ENCODE measurements around the gene MAGED2.

Gene MAGED2

GRCh38 chrX:54776987-54777672 is 30.4 kb upstream of the MAGED2 start:
- H3K79me1 ChIP-seq (ENCODE audit: low read length), result peaks cover 7% of the 10 kb centered on the region
- no peak overlapping the region for H2AFZ ChIP-seq (ENCODE audit: insufficient read depth, low read length, poor library complexity)
- H4K8ac ChIP-seq (ENCODE audit: low read depth, low read length), result no peak overlapping the region
- H2BK120ac ChIP-seq (ENCODE audit: insufficient read depth, low read length, poor library complexity), result no peak overlapping the region
- no peak overlapping the region for H3K4me2 ChIP-seq (ENCODE audit: low read length)
- no peak overlapping the region for H4K12ac ChIP-seq (ENCODE audit: low read depth, low read length)
- no peak overlapping the region for H2BK5ac ChIP-seq (ENCODE audit: low read depth, low read length, poor library complexity)
- no peak overlapping the region for H4K91ac ChIP-seq (ENCODE audit: low read depth, low read length)
- H3K18ac ChIP-seq (ENCODE audit: low read length), result no peak overlapping the region
- no peaks in the 10 kb centered on the region for H3K36me3 ChIP-seq (ENCODE audit: control insufficient read depth in 1 of 2, insufficient read depth in 2 of 2, low read length in 2 of 2)
- no peak for DNase-seq
- no peak overlapping the region for H3K14ac ChIP-seq (ENCODE audit: low read length)
- no peak overlapping the region for H2AK5ac ChIP-seq (ENCODE audit: low read length)
- WGBS (ENCODE audit: extremely low coverage, insufficient coverage, insufficient read length), result no CpG with 5 or more reads among the region's 6 CpGs
- H3K27ac ChIP-seq (ENCODE audit: low read depth, low read length), result no peak overlapping the region
- H2BK12ac ChIP-seq (ENCODE audit: low read length), result no peak overlapping the region
- H3K4ac ChIP-seq (ENCODE audit: low read depth, low read length), result no peak overlapping the region
- no peaks in the 10 kb centered on the region for H3K27me3 ChIP-seq (ENCODE audit: insufficient read depth, low read length)
- H3K4me1 ChIP-seq (ENCODE audit: control insufficient read depth in 1 of 2, insufficient read depth in 2 of 2, low read length in 2 of 2), result peaks cover 9 to 16% of the 10 kb centered on the region in 2 experiments
- H3K79me2 ChIP-seq (ENCODE audit: control insufficient read depth, insufficient read depth, low read length, poor library complexity), result no peaks in the 10 kb centered on the region
- no peak overlapping the region for H3K4me3 ChIP-seq (ENCODE audit: low read depth, low read length)
- H3K23ac ChIP-seq (ENCODE audit: low read length), result no peak overlapping the region
- H3K9ac ChIP-seq (ENCODE audit: low read length), result no peak overlapping the region
- H3K9me3 ChIP-seq (ENCODE audit: insufficient read depth, low read depth, low read length), result no peaks in the 10 kb centered on the region

DNA sequence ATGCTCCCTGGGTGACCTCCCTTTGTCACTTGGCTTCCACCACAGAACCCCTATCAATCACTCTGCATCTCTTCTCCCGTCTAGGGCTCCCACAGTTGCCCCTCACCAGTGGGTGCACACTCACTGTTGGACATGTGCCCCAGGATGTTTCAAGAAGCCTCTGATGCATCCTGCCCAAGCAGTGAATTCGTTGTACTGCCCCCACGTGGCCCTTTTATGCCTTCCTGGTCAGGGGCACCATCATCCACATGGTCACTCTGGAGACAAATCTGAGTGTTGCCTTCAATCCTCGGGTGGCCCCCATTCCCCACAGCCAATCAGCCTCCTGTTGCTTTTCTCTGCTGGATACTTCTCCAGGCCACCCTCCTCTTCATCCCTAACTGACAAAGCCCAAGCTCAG is 21.6 kb upstream of the MAGED2 start:
- no peak overlapping the region for H2AK5ac ChIP-seq (ENCODE audit: low read length)
- WGBS (ENCODE audit: extremely low coverage, insufficient coverage, insufficient read length), result no CpG with 5 or more reads among the region's 4 CpGs
- no peak overlapping the region for H3K23ac ChIP-seq (ENCODE audit: low read length)
- H3K4me2 ChIP-seq (ENCODE audit: low read length), result no peak overlapping the region
- no peak overlapping the region for H3K18ac ChIP-seq (ENCODE audit: low read length)
- peaks cover 0 to 1% of the 10 kb centered on the region in 2 experiments for H3K4me1 ChIP-seq (ENCODE audit: control insufficient read depth in 1 of 2, insufficient read depth in 2 of 2, low read length in 2 of 2)
- H2AFZ ChIP-seq (ENCODE audit: insufficient read depth, low read length, poor library complexity), result no peak overlapping the region
- H4K91ac ChIP-seq (ENCODE audit: low read depth, low read length), result no peak overlapping the region
- no peaks in the 10 kb centered on the region for H3K79me1 ChIP-seq (ENCODE audit: low read length)
- no peaks in the 10 kb centered on the region for H3K9me3 ChIP-seq (ENCODE audit: insufficient read depth, low read depth, low read length)
- H2BK12ac ChIP-seq (ENCODE audit: low read length), result no peak overlapping the region
- H4K8ac ChIP-seq (ENCODE audit: low read depth, low read length), result no peak overlapping the region
- peak in 1 of 2 donors; percentile 32 for DNase-seq
- H3K4ac ChIP-seq (ENCODE audit: low read depth, low read length), result no peak overlapping the region
- H3K27ac ChIP-seq (ENCODE audit: low read depth, low read length), result no peak overlapping the region
- H2BK5ac ChIP-seq (ENCODE audit: low read depth, low read length, poor library complexity), result no peak overlapping the region
- no peak overlapping the region for H4K12ac ChIP-seq (ENCODE audit: low read depth, low read length)
- no peak overlapping the region for H3K14ac ChIP-seq (ENCODE audit: low read length)
- no peaks in the 10 kb centered on the region for H3K36me3 ChIP-seq (ENCODE audit: control insufficient read depth in 1 of 2, insufficient read depth in 2 of 2, low read length in 2 of 2)
- H2BK120ac ChIP-seq (ENCODE audit: insufficient read depth, low read length, poor library complexity), result no peak overlapping the region
- H3K27me3 ChIP-seq (ENCODE audit: insufficient read depth, low read length), result no peaks in the 10 kb centered on the region
- H3K79me2 ChIP-seq (ENCODE audit: control insufficient read depth, insufficient read depth, low read length, poor library complexity), result no peaks in the 10 kb centered on the region
- H3K4me3 ChIP-seq (ENCODE audit: low read depth, low read length), result no peak overlapping the region
- no peak overlapping the region for H3K9ac ChIP-seq (ENCODE audit: low read length)

- Histone ChIP-seq H3K9ac (ENCODE audit: low read length) (no peak overlapping the region), H4K8ac (ENCODE audit: low read depth, low read length) (no peak overlapping the region)
- no CpG with 5 or more reads among the region's 2 CpGs for WGBS (ENCODE audit: extremely low coverage, insufficient coverage, insufficient read length)
These were observed 20.6 kb upstream of the MAGED2 start for GRCh38 chrX:54786967-54787366.

GRCh38 chrX:54788446-54788845 is 19.1 kb upstream of the MAGED2 start:
- no peak overlapping the region for H3K4ac ChIP-seq (ENCODE audit: low read depth, low read length)
- no peak overlapping the region for H3K23ac ChIP-seq (ENCODE audit: low read length)
- no peaks in the 10 kb centered on the region for H3K79me1 ChIP-seq (ENCODE audit: low read length)
- H2AK5ac ChIP-seq (ENCODE audit: low read length), result no peak overlapping the region
- H2BK120ac ChIP-seq (ENCODE audit: insufficient read depth, low read length, poor library complexity), result no peak overlapping the region
- no peak overlapping the region for H3K14ac ChIP-seq (ENCODE audit: low read length)
- no peak overlapping the region for H3K18ac ChIP-seq (ENCODE audit: low read length)
- H3K27ac ChIP-seq (ENCODE audit: low read depth, low read length), result no peak overlapping the region
- WGBS (ENCODE audit: extremely low coverage, insufficient coverage, insufficient read length), result no CpG with 5 or more reads among the region's 9 CpGs
- H2BK12ac ChIP-seq (ENCODE audit: low read length), result no peak overlapping the region
- no peak overlapping the region for H3K4me3 ChIP-seq (ENCODE audit: low read depth, low read length)
- H3K4me2 ChIP-seq (ENCODE audit: low read length), result no peak overlapping the region
- no peak overlapping the region for H3K9ac ChIP-seq (ENCODE audit: low read length)
- no peaks in the 10 kb centered on the region for H3K9me3 ChIP-seq (ENCODE audit: insufficient read depth, low read depth, low read length)
- peaks cover 0 to 1% of the 10 kb centered on the region in 2 experiments for H3K4me1 ChIP-seq (ENCODE audit: control insufficient read depth in 1 of 2, insufficient read depth in 2 of 2, low read length in 2 of 2)
- no peak overlapping the region for H2AFZ ChIP-seq (ENCODE audit: insufficient read depth, low read length, poor library complexity)
- H2BK5ac ChIP-seq (ENCODE audit: low read depth, low read length, poor library complexity), result no peak overlapping the region
- no peak overlapping the region for H4K8ac ChIP-seq (ENCODE audit: low read depth, low read length)
- H3K27me3 ChIP-seq (ENCODE audit: insufficient read depth, low read length), result no peaks in the 10 kb centered on the region
- no peaks in the 10 kb centered on the region for H3K36me3 ChIP-seq (ENCODE audit: control insufficient read depth in 1 of 2, insufficient read depth in 2 of 2, low read length in 2 of 2)
- no peak for DNase-seq
- no peak overlapping the region for H4K12ac ChIP-seq (ENCODE audit: low read depth, low read length)
- no peaks in the 10 kb centered on the region for H3K79me2 ChIP-seq (ENCODE audit: control insufficient read depth, insufficient read depth, low read length, poor library complexity)
- peak overlapping the region; percentile 28 for H4K91ac ChIP-seq (ENCODE audit: low read depth, low read length)

More at GRCh38 chrX:54786967-54787366, 20.6 kb upstream of the MAGED2 start:
- Histone ChIP-seq H3K9me3 (ENCODE audit: insufficient read depth, low read depth, low read length) (no peaks in the 10 kb centered on the region), H3K27me3 (ENCODE audit: insufficient read depth, low read length) (no peaks in the 10 kb centered on the region), H3K18ac (ENCODE audit: low read length) (no peak overlapping the region), H3K27ac (ENCODE audit: low read depth, low read length) (no peak overlapping the region), H3K14ac (ENCODE audit: low read length) (no peak overlapping the region), H3K4me1 (ENCODE audit: control insufficient read depth in 1 of 2, insufficient read depth in 2 of 2, low read length in 2 of 2) (peaks cover 0 to 1% of the 10 kb centered on the region in 2 experiments), H3K79me2 (ENCODE audit: control insufficient read depth, insufficient read depth, low read length, poor library complexity) (no peaks in the 10 kb centered on the region), H3K4me3 (ENCODE audit: low read depth, low read length) (no peak overlapping the region), H4K12ac (ENCODE audit: low read depth, low read length) (no peak overlapping the region), H2AFZ (ENCODE audit: insufficient read depth, low read length, poor library complexity) (no peak overlapping the region), H2AK5ac (ENCODE audit: low read length) (no peak overlapping the region), H3K79me1 (ENCODE audit: low read length) (no peaks in the 10 kb centered on the region), H3K4me2 (ENCODE audit: low read length) (no peak overlapping the region), H3K36me3 (ENCODE audit: control insufficient read depth in 1 of 2, insufficient read depth in 2 of 2, low read length in 2 of 2) (no peaks in the 10 kb centered on the region), H2BK120ac (ENCODE audit: insufficient read depth, low read length, poor library complexity) (no peak overlapping the region), H2BK12ac (ENCODE audit: low read length) (no peak overlapping the region), H3K4ac (ENCODE audit: low read depth, low read length) (no peak overlapping the region), H3K23ac (ENCODE audit: low read length) (no peak overlapping the region), H2BK5ac (ENCODE audit: low read depth, low read length, poor library complexity) (no peak overlapping the region), H4K91ac (ENCODE audit: low read depth, low read length) (no peak overlapping the region)
- DNase-seq, result peak in 1 of 2 donors; percentile 36

All from trophoblast cell (in vitro differentiated cells and primary cell).